MCF 10A (cell line): ENCODE measurements around the gene HNF4A. TPM values are rescaled to one million over a fixed set of nuclear protein-coding genes. Genes with fewer than 3 reads are reported as not detected.
"Not testable (repeated sequence)": the region's sequence is repeated elsewhere in the genome, so short reads cannot be mapped to it uniquely, and the experiment has no call there.

Source experiments
- BruUV-seq: library from RNA; stranded (reverse); fragments of 400-500 nt; replicated peaks from 2 replicates; lab custom pipeline; 2021; lab: Mats Ljungman, UMichigan
- CTCF ChIA-PET: fragments of 300-600 bp; sonication (Branson Sonifier 250); formaldehyde crosslinking; extraction: SDS; loops from one replicate; lab custom pipeline; 2021; ENCODE audit warnings: antibody characterized with exemption, inconsistent platforms; lab: Yijun Ruan, JAX
- POLR2A ChIA-PET: fragments of 300-600, 350-650 bp; sonication (Branson Sonifier 250); formaldehyde crosslinking; extraction: SDS; loops from one replicate; lab custom pipeline; 2020; ENCODE audit warnings: antibody characterized with exemption, inconsistent platforms; lab: Yijun Ruan, JAX
- DNase-seq: peaks from one replicate; pipeline ENCODE4 v3.0.0-alpha.2; 2018; ENCODE audit not compliant: unreplicated experiment
- H3K27ac Mint-ChIP-seq: one replicate; pipeline ENCODE4 v1.8.0; 2022; ENCODE audit warnings: mild to moderate bottlenecking, low read depth, mixed read lengths; ENCODE audit not compliant: unreplicated experiment
- H3K27me3 Mint-ChIP-seq: one replicate; pipeline ENCODE4 v1.8.0; 2022; ENCODE audit warnings: mixed read lengths; ENCODE audit not compliant: insufficient read depth, unreplicated experiment
- H3K36me3 Mint-ChIP-seq: one replicate; pipeline ENCODE4 v1.8.0; 2022; ENCODE audit warnings: mild to moderate bottlenecking, moderate library complexity, mixed read lengths; ENCODE audit not compliant: insufficient read depth, unreplicated experiment
- H3K4me1 Mint-ChIP-seq: one replicate; pipeline ENCODE4 v1.8.0; 2022; ENCODE audit warnings: mixed read lengths; ENCODE audit not compliant: insufficient read depth, unreplicated experiment
- H3K4me3 Mint-ChIP-seq: one replicate; pipeline ENCODE4 v1.8.0; 2022; ENCODE audit warnings: mild to moderate bottlenecking, moderate library complexity, mixed read lengths; ENCODE audit not compliant: unreplicated experiment
- H3K9me3 Mint-ChIP-seq: one replicate; pipeline ENCODE4 v1.8.0; 2022; ENCODE audit warnings: mixed read lengths; ENCODE audit not compliant: unreplicated experiment
- intact Hi-C: fragments of 100-400 bp; cut with micrococcal nuclease; formaldehyde crosslinking; loops from 2 replicates; pipeline ENCODE4 v1.14.1; 2022
- total RNA-seq: library from RNA; stranded (reverse); gene quantifications from 2 replicates; pipeline ENCODE4 v1.2.3, GENCODE V29; 2022
- TF ChIP-seq, protein P1 (sequence below): fragments of 200-600 bp; IDR thresholded peaks from one replicate; pipeline ENCODE4 v1.8.0; 2022; ENCODE audit warnings: antibody characterized with exemption, mild to moderate bottlenecking; ENCODE audit not compliant: unreplicated experiment

HNF4A gene
- total RNA-seq, 1 experiment from 2014 or later, result not detected

DNA sequence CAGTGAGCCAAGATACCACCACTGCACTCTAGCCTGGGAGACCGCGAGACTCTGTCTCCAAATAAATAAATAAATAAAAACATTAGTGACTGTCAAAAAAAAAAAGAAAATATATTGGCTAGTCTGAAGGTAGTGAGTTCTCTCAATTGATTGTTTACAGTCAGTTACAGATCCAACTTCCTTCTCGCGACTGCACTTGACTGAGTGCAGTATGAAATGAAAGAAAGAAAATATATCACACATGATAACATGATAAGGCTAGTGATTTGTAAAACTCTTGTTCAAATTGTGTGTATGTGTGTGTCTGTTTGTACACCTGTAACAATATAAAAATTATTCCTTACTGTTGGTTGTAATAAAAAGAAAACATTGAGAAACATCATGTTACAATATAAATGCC, 10.8 kb upstream of the HNF4A start:
- intact Hi-C loops, result no loop called here
- H3K27ac Mint-ChIP-seq, result no peak overlapping the region
- POLR2A ChIA-PET, result no interaction called here
- H3K36me3 Mint-ChIP-seq, result no peaks in the 10 kb centered on the region
- no peak for DNase-seq
- no peak overlapping the region for H3K4me3 Mint-ChIP-seq
- no peaks in the 10 kb centered on the region for H3K27me3 Mint-ChIP-seq
- no peaks in the 10 kb centered on the region for H3K4me1 Mint-ChIP-seq
- CTCF ChIA-PET, result interaction anchor here (0.6 kb wide), 2 partner anchors 15 to 210 kb away, joined by 3 read pairs; no protein-coding TSS in a partner anchor
- H3K9me3 Mint-ChIP-seq, result no peaks in the 10 kb centered on the region
- TF ChIP-seq, protein P1, sequence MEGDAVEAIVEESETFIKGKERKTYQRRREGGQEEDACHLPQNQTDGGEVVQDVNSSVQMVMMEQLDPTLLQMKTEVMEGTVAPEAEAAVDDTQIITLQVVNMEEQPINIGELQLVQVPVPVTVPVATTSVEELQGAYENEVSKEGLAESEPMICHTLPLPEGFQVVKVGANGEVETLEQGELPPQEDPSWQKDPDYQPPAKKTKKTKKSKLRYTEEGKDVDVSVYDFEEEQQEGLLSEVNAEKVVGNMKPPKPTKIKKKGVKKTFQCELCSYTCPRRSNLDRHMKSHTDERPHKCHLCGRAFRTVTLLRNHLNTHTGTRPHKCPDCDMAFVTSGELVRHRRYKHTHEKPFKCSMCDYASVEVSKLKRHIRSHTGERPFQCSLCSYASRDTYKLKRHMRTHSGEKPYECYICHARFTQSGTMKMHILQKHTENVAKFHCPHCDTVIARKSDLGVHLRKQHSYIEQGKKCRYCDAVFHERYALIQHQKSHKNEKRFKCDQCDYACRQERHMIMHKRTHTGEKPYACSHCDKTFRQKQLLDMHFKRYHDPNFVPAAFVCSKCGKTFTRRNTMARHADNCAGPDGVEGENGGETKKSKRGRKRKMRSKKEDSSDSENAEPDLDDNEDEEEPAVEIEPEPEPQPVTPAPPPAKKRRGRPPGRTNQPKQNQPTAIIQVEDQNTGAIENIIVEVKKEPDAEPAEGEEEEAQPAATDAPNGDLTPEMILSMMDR, result no peak
- BruUV-seq, result no TSS peak

DNA sequence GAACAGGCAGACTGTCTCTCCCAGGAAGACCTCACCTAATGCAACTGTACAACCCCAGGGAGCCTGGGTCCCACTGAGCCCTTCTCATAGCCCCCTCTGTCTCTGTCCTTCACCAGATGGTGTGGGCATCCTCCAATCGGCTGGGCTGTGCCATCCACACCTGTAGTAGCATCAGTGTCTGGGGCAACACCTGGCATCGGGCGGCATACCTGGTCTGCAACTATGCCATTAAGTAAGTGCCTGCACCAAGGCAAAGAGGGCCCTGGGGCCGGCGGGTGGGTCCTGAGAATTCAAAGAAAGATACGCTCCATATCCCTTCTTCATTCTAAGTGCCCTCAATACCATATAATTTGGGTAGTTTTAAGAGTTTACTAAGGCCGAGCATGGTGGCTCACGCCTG, 10.4 kb upstream of the HNF4A start:
- ChIA-PET POLR2A (no interaction called here), CTCF (no interaction called here)
- Mint-ChIP-seq H3K36me3 (no peaks in the 10 kb centered on the region), H3K27me3 (no peaks in the 10 kb centered on the region), H3K4me3 (no peak overlapping the region), H3K9me3 (no peaks in the 10 kb centered on the region), H3K27ac (no peak overlapping the region), H3K4me1 (no peaks in the 10 kb centered on the region)
- DNase-seq, result no peak
- TF ChIP-seq, protein P1, result no peak
- no TSS peak for BruUV-seq
- intact Hi-C loops, result no loop called here

DNA sequence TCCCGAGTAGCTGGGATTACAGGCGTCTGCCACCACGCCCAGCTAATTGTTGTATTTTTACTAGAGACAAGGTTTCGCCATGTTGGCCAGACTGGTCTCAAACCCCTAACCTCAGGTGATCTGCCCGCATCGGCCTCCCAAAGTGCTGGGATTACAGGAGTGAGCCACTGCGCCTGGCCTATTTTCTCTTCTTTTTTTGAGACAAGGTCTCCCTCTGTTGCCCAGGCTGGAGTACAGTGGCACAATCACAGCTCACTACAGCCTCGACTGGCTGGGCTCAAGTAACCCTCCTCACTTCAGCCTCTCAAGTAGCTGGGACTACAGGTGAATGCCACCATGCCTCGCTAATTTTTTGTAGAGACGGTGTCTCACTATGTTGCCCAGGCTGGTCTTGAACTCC, 9.6 kb upstream of the HNF4A start:
- DNase-seq, BruUV-seq, H3K27me3 Mint-ChIP-seq, H3K4me3 Mint-ChIP-seq, H3K36me3 Mint-ChIP-seq, H3K4me1 Mint-ChIP-seq, H3K9me3 Mint-ChIP-seq, intact Hi-C loops, H3K27ac Mint-ChIP-seq, POLR2A ChIA-PET: not testable (repeated sequence)
- CTCF ChIA-PET, result interaction anchor here (0.7 to 1.9 kb wide), 4 partner anchors 19 to 129 kb away, joined by 3 to 5 read pairs (median 4); no protein-coding TSS in a partner anchor

DNA sequence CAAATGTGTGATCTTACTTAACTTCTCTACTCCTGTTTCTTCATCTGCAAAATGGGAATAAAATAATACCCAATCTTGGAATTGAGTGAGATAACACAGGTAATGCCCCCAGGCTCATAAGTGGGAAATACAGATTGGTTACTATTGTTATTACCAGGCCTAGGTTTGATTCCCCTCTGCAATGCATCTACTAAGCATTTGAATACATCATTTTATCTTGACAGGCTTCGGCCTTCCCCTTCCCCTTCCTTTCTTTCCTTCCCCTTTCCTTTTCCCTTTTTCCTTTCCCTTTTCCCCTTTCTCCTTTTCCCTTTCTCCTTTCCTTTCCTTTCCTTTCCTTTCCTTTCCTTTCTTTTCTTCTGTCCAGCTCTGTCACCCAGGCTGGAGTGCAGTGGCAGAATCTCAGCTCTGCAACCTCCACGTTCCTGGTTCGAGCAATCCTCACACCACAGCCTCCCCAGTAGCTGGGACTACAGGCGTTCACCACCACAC, 7.3 kb upstream of the HNF4A start:
- intact Hi-C loops, result no loop called here
- no peak for DNase-seq
- CTCF ChIA-PET, result interaction anchor here (1.2 kb wide), 1 partner anchor 37 kb away, joined by 4 read pairs; no protein-coding TSS in a partner anchor
- H3K27ac Mint-ChIP-seq, result peak overlapping the region; percentile 17
- no peaks in the 10 kb centered on the region for H3K36me3 Mint-ChIP-seq
- no TSS peak for BruUV-seq
- no peaks in the 10 kb centered on the region for H3K9me3 Mint-ChIP-seq
- TF ChIP-seq, protein P1, result no peak
- no peaks in the 10 kb centered on the region for H3K4me1 Mint-ChIP-seq
- H3K27me3 Mint-ChIP-seq, result no peaks in the 10 kb centered on the region
- no peak overlapping the region for H3K4me3 Mint-ChIP-seq
- POLR2A ChIA-PET, result interaction anchor here (0.6 kb wide), 1 partner anchor 308 kb away, joined by 3 read pairs; no protein-coding TSS in a partner anchor
